ENCODE results near the gene PPT1.
"Not testable (repeated sequence)": the region's sequence is repeated elsewhere in the genome, so short reads cannot be mapped to it uniquely, and the experiment has no call there.

PPT1 gene

GRCh38 chr1:40057310-40058030, 39.6 kb downstream of the PPT1 start:
- intact Hi-C loops (cut with DNase I) = no loop called here
- no peak for DNase-seq

- no peak for DNase-seq
- intact Hi-C loops (cut with DNase I) = no loop called here
These were observed 40.3 kb downstream of the PPT1 start for GRCh38 chr1:40056519-40057309.

- no peak for DNase-seq
- intact Hi-C loops (cut with DNase I) = no loop called here
These were observed 43.7 kb downstream of the PPT1 start for GRCh38 chr1:40053138-40053887.

GRCh38 chr1:40050863-40051262, 46.2 kb downstream of the PPT1 start:
- intact Hi-C loops (cut with DNase I) = no loop called here

GRCh38 chr1:40049725-40050124, 47.3 kb downstream of the PPT1 start:
- no peak for DNase-seq
- intact Hi-C loops (cut with DNase I) = no loop called here

More at GRCh38 chr1:40050863-40051262, 46.2 kb downstream of the PPT1 start:
- DNase-seq = no peak

GRCh38 chr1:40047769-40048168, 49.3 kb downstream of the PPT1 start:
- DNase-seq = no peak

GRCh38 chr1:40047276-40047675, 49.8 kb downstream of the PPT1 start:
- no peak for DNase-seq
- intact Hi-C loops (cut with DNase I) = no loop called here

More at GRCh38 chr1:40047769-40048168, 49.3 kb downstream of the PPT1 start:
- intact Hi-C loops (cut with DNase I) = no loop called here

- intact Hi-C loops (cut with DNase I) = no loop called here
- DNase-seq = no peak
These were observed 51.3 kb downstream of the PPT1 start for GRCh38 chr1:40045766-40046165.

GRCh38 chr1:40045182-40045581, 51.9 kb downstream of the PPT1 start:
- DNase-seq = peak in 1 of 10 donors; percentile 24

GRCh38 chr1:40044110-40044509, 52.9 kb downstream of the PPT1 start:
- intact Hi-C loops (cut with DNase I) = no loop called here
- no peak for DNase-seq

More at GRCh38 chr1:40045182-40045581, 51.9 kb downstream of the PPT1 start:
- intact Hi-C loops (cut with DNase I) = no loop called here

- no peak for DNase-seq
- intact Hi-C loops (cut with DNase I) = no loop called here
These were observed 54.7 kb downstream of the PPT1 start for GRCh38 chr1:40042341-40042740.

- intact Hi-C loops (cut with DNase I) = loop anchor here (2.0 kb wide), 1 partner anchor 85 kb away; no protein-coding TSS in a partner anchor
- DNase-seq = no peak
These were observed 55.6 kb downstream of the PPT1 start for GRCh38 chr1:40041466-40041838.

GRCh38 chr1:40040511-40041465, 56.3 kb downstream of the PPT1 start, which contains the start of gene CAP1:
TSS of gene CAP1 (plus strand) at chr1:40040729. CDS start at chr1:40059347, 18,618 bp downstream.
- intact Hi-C loops (cut with DNase I) = loop anchor here (2.0 kb wide), 1 partner anchor 84 kb away; no protein-coding TSS in a partner anchor
- peak; percentile 98 to 100 (median 99) for DNase-seq

- DNase-seq = peak; percentile 24 to 94 (median 62)
- intact Hi-C loops (cut with DNase I) = loop anchor here (2.0 kb wide), 1 partner anchor 83 kb away; no protein-coding TSS in a partner anchor
These were observed 57.1 kb downstream of the PPT1 start for GRCh38 chr1:40039757-40040510.

- intact Hi-C loops (cut with DNase I) = no loop called here
- DNase-seq = peak in 3 of 10 donors; percentile 10 to 19 (median 15)
These were observed 57.8 kb downstream of the PPT1 start for GRCh38 chr1:40039245-40039756.

- no peak for DNase-seq
- intact Hi-C loops (cut with DNase I) = no loop called here
These were observed 58.4 kb downstream of the PPT1 start for GRCh38 chr1:40038697-40039096.

- intact Hi-C loops (cut with DNase I); DNase-seq: not testable (repeated sequence)
These were observed 59.8 kb downstream of the PPT1 start for GRCh38 chr1:40037254-40037653.

GRCh38 chr1:40036574-40036973, 60.5 kb downstream of the PPT1 start:
- peak; percentile 17 to 93 (median 66) for DNase-seq
- intact Hi-C loops (cut with DNase I) = no loop called here
